ENCODE results near the gene CDS2. TPM values are rescaled to one million over a fixed set of nuclear protein-coding genes. Genes with fewer than 3 reads are reported as not detected.

CDS2 gene
- total and polyA plus RNA-seq, 10 of the 15 experiments (the other 5 are each of a cell fraction or from before 2014, with no cell fraction given): 11.5 to 94.7 (median 23.1) TPM

- WGBS (ENCODE audit: insufficient coverage, insufficient replicate concordance, low lambda C conversion rate, missing lambda C conversion rate): 85% methylated on average over 13 of the region's 13 CpGs
- ChIA-PET POLR2A (interaction anchor here (0.6 kb wide), 1 partner anchor 20 kb away, joined by 3 read pairs; no protein-coding TSS in a partner anchor), CTCF (interaction anchor here (0.9 to 8.4 kb wide), 2 partner anchors 10 to 39 kb away, joined by 3 to 56 read pairs; partner anchors contain the start of gene CDS2), SMC1A (ENCODE audit: uncharacterized antibody, unreplicated experiment) (no interaction called here), RAD21 (ENCODE audit: unreplicated experiment) (interaction anchor here (1.0 kb wide), 1 partner anchor 39 kb away, joined by 3 read pairs; the partner anchor contains the start of gene CDS2)
- H3K9ac ChIP-seq (ENCODE audit: control insufficient read depth, insufficient read depth, low read length): no peak overlapping the region
- H3K79me2 ChIP-seq (ENCODE audit: control insufficient read depth, insufficient read depth, low read length): peaks cover 10% of the 10 kb centered on the region
- H3K4me2 ChIP-seq (ENCODE audit: control insufficient read depth, insufficient read depth): no peak overlapping the region
- FAIRE-seq (no peak), DNase-seq (ENCODE audit: low read depth, low spot score) (no peak), ATAC-seq (no peak)
- no peaks in the 10 kb centered on the region for H3K9me3 ChIP-seq (replicated peaks; ENCODE audit: control insufficient read depth, insufficient read depth, low read length)
- H3K4me3 ChIP-seq: no peak overlapping the region
- no peak overlapping the region for H2AFZ ChIP-seq (ENCODE audit: control insufficient read depth, low read depth, low read length)
- in situ Hi-C loops (cut with MboI) (no loop called here), intact Hi-C loops (cut with micrococcal nuclease; ENCODE audit: unreplicated experiment) (no loop called here)
- H4K20me1 ChIP-seq (ENCODE audit: control insufficient read depth, insufficient read depth): no peaks in the 10 kb centered on the region; the same call in 1 of the 2 replicates
- no peaks in the 10 kb centered on the region for H3K27me3 ChIP-seq (replicated peaks in 1 of 2; ENCODE audit: control insufficient read depth in 2 of 2, insufficient read depth in 2 of 2, low read length in 1 of 2)
- no peak overlapping the region for H3K27ac ChIP-seq (ENCODE audit: control insufficient read depth, insufficient read depth)
- BruUV-seq (replicated peaks): no TSS peak
- H3K36me3 ChIP-seq (ENCODE audit: control insufficient read depth in 2 of 2, insufficient read depth in 2 of 2, low read length in 1 of 2): no peaks in the 10 kb centered on the region
- TF ChIP-seq RFX5 (IDR thresholded peaks at IDR 0.05; ENCODE audit: low read depth, low read length): no peak
- no peak for TF ChIP-seq SUZ12 (IDR thresholded peaks at IDR 0.05; ENCODE audit: unreplicated experiment)
- TF ChIP-seq ZNF384 (IDR thresholded peaks at IDR 0.05; ENCODE audit: borderline replicate concordance, low read depth, low read length): no peak
- no peak for TF ChIP-seq NFYB (IDR thresholded peaks at IDR 0.05; ENCODE audit: insufficient read depth, low read depth, low read length)
- no peak for TF ChIP-seq CHD2 (IDR thresholded peaks at IDR 0.05; ENCODE audit: borderline replicate concordance, low read depth, low read length)
- TF ChIP-seq TBL1XR1 (IDR thresholded peaks at IDR 0.05; ENCODE audit: low read depth, low read length): no peak
- TF ChIP-seq NFIC (IDR thresholded peaks at IDR 0.05; ENCODE audit: low read depth, low read length): no peak
- TF ChIP-seq YY1 (IDR thresholded peaks at IDR 0.05; ENCODE audit: low read depth, low read length): no peak
- no peak for TF ChIP-seq ATF3 (IDR thresholded peaks at IDR 0.05; ENCODE audit: borderline replicate concordance, extremely low read depth, low read depth, low read length)
- no peak for TF ChIP-seq CREM (IDR thresholded peaks at IDR 0.05; ENCODE audit: low read depth)
- peaks cover 29% of the 10 kb centered on the region for H3K4me1 ChIP-seq (ENCODE audit: control insufficient read depth, insufficient read depth, low read length)
These were observed 38.1 kb downstream of the CDS2 start for GRCh38 chr20:5164645-5165625.

All from GM12878 (cell line).